HG02759 (cell line): ENCODE data around the gene MYEF2.

ENCODE experiments used
- ATAC-seq: cut with Tn5 transposase; IDR thresholded peaks from one replicate; pipeline ENCODE4 v1.9.1; 2021; ENCODE audit warnings: mild to moderate bottlenecking, moderate library complexity; ENCODE audit not compliant: unreplicated experiment

MYEF2 gene, protein sequence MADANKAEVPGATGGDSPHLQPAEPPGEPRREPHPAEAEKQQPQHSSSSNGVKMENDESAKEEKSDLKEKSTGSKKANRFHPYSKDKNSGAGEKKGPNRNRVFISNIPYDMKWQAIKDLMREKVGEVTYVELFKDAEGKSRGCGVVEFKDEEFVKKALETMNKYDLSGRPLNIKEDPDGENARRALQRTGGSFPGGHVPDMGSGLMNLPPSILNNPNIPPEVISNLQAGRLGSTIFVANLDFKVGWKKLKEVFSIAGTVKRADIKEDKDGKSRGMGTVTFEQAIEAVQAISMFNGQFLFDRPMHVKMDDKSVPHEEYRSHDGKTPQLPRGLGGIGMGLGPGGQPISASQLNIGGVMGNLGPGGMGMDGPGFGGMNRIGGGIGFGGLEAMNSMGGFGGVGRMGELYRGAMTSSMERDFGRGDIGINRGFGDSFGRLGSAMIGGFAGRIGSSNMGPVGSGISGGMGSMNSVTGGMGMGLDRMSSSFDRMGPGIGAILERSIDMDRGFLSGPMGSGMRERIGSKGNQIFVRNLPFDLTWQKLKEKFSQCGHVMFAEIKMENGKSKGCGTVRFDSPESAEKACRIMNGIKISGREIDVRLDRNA

DNA sequence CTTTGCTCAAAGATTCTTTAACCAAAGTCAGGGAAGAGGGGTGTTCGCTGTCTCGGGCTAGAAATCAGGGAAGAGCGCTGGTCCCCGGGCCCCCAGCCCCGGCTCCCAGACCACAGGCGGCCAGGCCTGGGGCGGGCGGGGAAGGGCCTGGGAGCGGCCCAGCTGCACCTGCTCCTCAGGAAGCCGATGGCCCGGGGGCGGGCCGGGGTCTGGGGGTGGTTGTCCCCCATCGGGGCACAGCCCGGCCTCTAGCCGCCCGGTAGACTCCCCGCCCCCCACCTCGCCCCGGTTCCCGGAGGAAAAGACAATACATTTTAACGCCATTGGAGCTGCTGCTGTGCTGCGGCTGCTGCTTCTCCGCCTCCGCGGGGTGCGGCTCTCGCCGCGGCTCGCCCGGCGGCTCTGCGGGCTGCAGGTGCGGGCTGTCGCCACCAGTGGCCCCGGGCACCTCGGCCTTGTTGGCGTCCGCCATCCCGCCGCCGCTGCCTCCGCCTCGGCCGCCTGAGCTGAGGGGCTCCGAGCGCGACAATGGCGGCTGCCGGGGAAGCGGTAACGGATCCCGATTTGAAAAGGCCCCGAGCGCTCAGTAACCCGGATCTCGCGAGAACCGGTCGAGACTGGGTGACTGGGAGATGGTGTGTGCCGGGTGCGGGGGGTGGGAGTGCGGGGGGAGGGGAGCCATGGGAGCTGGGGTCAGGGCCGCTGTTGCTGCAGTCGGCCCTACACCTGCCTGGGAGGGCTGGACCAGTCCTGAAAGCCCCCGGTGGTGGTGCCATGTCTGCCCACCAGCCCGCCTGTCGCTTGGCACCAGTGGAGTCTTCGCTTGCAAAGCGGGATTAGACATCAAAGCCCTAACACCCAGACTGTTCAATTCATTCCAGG is at the start of gene MYEF2:
TSS of gene MYEF2 (minus strand) at position 530 of the 882 bp plus-strand sequence. CDS start at position 472, 58 bp downstream.
- peak; percentile 84 for ATAC-seq

DNA sequence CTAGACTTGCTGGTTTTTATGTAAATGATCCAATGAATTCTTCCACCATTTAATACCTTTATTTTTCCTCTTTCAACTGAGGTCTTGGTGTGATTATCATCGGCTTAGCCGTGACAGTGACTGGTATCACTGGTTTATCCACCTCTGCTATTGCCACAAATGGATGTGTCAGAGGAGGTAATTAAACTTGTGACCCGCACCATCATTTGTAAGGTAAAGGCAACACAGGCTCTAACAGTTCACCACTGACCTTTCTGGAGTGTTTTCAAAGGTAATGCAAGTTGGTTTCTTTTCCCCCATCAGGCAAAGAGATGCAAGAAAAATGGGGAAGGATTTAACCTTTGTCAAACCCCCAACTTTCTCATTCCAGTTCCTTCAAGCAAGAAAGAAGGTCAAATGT is 47.7 kb upstream of the MYEF2 start:
- ATAC-seq: no peak

DNA sequence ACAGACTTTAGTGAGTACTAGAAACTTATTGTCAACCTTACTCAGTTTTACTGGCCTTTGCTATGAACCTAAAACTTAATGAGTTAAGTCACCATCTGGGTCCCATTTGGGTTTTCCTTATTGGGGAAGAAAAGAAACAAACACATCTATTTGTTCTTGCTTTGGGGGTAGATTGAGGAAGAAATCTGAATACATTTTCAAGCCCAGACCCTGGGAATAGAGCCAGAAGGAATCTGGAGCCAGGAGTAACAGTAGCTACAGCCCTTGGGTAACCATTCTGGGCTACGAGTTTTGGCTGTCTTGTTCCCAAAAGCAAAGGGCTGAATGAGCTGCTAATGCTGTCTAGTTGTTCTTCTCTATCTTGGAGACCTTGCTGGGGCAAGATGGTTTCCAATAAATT is 44.5 kb upstream of the MYEF2 start:
- no peak for ATAC-seq

DNA sequence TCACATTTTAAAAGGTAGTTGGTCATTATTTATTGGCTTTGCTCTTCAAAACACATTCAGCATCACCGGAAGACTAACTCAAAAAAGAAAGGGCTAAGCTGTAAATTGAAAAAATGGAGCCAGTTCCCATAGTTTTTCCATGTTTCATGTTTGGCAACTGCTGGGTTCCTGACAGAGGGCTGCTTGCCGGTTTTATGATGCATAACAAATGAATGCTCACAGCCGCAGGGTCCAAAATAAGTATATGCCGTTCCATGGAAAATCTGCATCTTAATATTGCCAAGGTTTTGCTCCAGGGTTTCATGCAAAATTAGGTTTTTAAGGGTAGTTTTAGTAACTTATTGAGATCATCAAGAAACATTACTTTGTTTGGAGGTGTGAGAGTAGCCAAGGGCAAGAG is 43.8 kb upstream of the MYEF2 start:
- ATAC-seq: no peak

DNA sequence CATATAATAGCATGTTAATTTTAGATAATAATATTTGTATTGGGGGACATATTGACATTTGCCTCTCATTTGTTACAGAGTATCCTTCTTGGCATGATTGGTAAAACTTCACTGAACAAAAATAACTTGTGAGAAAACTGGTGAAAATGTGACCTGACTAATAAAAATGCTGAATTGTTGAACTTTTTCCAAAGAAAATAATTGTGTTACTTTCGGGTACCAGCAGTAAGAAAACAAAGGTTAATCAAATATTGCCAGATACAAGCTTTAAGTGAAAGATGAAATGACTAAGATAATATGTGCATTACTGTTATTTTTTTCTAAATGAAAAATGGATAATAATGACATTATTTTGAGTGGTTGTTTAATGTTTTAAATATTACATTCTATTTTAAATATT is 43.2 kb upstream of the MYEF2 start:
- ATAC-seq: no peak

DNA sequence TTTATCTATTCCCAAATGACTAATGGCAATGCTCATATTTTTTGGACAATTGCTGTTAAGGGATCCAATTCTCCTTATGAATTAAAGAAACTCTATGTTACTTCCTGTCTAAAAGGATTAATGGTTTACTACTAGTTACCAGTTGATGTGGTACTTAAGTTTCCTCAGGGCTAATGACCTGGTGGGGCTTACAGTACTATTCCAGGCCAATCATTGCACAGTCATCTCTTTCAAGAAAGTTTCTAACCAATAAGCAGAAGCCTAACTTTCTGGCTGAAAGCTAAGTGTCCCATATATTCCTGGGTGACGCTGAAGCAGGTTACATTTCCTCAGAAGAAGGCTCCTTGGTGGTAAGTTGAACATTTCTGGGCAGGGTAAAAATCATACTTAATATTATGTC is 27.9 kb upstream of the MYEF2 start, which contains the start of gene SLC12A1:
TSS of gene SLC12A1 (plus strand) at position 322 of the 400 bp plus-strand sequence. CDS start 1,418 bp downstream, outside the sequence.
- no peak for ATAC-seq

DNA sequence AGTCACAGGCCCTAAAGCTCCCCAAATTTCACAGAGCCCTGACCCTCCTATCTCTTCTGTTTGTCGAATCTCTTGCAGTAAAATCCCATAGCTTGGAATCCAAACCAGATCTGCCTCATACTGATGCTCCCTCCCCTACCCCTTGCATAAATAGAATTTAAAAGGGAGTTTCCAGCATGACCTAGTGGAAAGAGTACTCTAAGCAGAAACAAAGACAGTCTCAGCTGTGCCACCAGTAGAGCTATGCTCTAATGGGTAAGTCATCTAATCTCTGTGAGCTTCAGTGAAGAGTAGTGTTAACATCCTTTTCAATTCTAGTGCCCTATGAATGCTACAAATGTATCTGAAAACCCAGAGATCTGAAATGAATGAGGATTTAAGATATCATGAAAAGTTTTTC is 24.0 kb upstream of the MYEF2 start:
- no peak for ATAC-seq

DNA sequence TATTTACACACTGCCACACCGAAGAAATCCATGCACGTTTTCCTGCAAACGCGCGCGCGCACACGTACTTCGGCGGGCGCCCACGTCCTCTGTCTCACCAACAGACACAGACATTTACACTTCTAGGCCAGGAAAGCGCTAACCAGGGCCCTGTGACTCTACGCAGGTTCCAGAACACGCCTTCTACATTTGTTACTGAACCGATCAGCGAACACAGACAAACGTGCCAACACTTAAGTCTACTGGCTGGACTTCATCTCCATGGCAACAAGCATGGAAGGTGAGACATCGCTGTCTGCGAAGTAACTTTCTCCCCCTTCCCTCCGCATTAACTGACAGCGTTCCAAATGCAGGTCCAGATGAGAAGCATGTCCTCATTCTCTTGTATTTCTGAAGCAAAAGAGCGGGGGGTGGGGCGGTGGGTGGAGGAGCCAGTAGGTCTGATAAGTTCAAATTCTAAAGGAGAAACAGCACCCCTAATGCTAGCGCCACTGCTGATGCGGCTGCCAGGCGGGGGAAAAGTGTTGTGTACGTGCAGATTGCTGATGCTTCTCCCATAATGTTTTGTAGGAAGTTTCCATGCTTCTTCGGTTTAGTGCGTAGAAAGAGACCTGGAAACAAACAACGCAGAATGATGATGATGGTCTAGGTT is 13.6 kb upstream of the MYEF2 start, which contains the start of gene CTXN2:
TSS of gene CTXN2 (plus strand) at position 92 of the 652 bp plus-strand sequence. CDS start 9,636 bp downstream, outside the sequence.
- ATAC-seq: no peak

DNA sequence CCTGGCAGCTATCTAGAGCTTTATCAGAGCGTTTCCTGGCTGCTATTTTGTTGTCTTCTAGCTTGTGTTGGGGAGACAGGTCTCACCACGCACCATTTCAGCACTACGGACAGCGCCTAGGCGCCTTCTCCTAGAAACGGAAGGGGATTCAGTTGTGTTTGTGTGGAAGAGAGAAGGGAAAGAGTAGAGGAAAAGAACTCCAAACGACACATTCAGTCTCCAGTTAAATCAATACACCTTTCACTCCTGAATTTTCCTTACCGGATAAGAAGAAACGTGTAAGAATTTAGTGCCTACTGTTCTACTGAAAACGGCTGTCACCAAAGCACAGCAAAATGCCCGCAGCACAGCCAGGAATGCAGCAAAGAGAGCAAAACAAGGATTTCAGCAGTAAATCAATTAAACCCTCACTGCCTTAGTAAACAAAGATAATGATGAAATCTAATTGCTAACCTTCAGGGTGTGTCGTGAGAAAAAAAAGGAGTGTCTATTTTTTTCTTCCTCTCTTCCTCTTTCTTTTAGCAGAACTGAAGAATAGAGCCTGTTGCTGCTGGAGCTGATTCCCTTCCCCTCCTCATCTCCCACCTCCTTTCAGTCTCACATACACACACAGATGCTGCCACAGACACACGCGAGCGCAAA is 13.0 kb upstream of the MYEF2 start:
- ATAC-seq: no peak

DNA sequence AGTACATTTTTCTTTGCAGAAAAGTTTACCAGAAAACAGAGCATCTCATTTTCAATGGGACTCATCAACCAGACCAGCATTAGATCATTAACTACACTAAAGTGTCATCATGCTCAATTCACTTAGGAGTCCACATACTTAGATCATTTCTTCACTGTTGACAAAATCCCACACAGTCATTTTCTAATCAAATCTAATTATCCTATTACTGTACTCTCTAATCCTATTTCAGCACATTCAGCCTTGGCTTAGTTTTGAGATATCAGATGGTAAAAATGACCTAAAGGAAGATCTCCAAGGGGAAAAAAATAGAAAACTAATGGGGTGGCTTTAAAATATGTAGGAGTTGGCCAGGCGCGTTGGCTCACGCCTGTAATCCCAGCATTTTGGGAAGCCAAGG is 8.2 kb upstream of the MYEF2 start:
- ATAC-seq: no peak

DNA sequence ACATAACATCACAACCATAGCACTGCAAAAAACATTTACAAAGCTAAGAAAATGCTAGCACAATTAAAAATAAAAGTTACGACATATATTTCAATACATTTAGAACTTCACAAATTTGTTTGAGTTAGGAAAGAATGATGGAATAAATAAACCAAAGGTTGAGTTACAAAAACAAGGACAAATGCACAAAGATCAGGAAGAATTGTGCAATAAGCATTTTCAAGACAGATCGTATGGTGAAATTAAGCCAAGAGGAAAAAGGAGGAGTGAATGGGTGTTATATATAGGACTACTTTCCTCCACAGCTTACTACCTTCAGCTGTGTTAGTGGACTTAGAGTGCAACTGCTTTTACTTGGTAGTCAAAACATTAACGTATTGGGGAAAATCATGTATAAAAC is 7.4 kb upstream of the MYEF2 start:
- ATAC-seq: no peak

DNA sequence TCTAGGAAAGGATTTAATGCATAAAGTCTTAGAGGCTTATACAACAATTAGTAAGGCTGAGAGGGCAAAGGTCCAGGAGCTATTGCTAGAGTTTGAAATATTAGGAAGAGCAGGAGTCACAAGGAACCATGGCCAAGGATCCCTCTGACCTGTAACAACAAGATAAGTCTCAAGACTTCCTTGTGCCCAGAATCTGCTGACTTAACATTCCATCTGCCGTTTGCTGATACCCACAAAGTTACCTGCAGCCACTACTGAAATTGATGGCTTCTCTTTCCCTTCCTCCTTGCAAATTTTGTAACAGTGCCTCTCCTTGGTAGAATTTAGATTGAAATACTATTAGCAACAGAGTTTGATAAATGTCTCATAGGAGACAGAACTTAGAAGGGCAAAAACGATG is 4.7 kb upstream of the MYEF2 start:
- ATAC-seq: no peak

DNA sequence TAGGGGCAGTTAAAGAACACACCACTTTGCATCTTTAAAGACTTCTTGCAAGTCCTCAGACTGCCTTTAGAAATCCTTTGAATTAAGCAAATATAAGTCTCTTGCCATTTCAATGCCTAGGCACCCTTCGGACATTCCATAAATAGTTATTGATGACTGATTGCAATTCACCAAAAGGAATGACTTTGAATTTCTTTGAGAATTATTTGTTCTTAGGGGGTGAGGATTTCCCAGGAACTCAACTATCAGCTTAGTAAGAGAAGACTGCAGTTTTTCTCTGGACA is 495 bp upstream of the MYEF2 start:
- no peak for ATAC-seq

DNA sequence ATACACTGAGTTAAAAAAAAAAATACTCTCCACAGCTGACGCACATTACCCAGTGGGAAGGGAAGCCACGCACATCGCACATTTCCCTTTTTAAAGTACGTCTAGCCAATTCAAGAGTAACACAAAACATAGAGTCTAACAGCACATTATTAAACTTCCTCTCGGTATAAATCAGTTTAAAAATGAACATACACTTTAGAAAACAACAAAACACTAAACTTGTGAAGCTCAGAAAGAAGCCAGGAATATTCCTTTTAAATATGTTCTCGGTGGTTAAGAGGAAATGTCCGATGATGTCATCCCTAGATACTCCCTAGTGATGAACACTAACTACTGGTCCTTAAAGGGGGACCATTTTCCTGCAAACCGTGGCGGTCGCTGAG is 721 bp downstream of the MYEF2 start:
- peak; percentile 65 for ATAC-seq

DNA sequence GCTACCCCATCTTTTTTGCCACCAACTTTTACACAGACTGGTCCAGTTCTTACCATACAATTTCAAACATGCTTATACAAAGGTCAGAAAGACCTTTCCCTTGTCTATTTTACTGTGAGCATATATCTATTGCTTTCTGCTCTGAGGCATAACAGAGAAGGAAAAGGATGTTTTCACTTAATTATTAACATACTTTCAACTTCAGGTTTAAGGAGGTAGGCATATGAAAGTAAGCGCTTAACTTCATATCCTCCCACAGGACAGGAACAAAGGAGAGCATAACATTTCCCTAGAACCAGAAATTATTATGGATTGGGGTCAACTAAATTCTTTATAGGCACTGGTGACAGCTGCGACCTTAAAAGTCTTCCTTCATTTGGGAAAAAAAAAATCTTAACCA is 1.1 kb downstream of the MYEF2 start:
- no peak for ATAC-seq

DNA sequence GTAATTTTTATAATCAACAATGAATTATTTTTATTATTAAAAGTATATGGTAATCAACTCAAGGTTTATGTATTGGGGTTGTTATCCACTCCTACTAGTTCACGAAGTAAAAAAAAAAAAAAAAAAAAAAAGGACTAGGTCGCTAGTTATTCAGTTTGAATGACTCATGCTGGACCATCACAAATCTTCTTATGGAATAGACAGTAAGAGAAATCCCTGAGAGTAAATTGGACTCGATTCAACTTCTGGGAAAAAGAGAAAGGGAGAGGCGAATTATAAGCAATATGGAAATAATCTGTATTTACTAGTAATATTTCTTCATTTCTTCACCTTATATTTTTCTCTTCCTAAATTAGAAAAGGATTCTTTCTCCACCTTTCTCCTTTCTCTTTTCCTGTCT is 2.0 kb downstream of the MYEF2 start:
- ATAC-seq: no peak

DNA sequence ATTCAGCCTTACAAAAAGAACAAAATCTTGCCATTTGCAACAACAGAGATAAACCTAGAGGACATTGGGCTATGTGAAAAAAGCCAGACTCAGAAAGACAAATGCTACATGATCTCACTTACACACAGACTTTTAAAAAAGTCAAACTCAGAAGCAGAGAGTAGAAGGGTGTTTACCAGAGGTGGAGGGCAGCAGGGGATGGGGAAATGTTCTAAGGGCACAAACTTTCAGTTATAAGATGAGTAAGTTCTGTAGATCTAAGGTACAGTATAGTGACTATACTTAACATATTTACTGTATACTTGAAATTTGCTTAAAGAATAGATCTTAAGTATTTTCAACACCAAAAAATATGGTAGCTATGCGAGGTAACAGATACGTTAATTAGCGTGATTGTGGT is 3.0 kb downstream of the MYEF2 start:
- peak; percentile 24 for ATAC-seq

DNA sequence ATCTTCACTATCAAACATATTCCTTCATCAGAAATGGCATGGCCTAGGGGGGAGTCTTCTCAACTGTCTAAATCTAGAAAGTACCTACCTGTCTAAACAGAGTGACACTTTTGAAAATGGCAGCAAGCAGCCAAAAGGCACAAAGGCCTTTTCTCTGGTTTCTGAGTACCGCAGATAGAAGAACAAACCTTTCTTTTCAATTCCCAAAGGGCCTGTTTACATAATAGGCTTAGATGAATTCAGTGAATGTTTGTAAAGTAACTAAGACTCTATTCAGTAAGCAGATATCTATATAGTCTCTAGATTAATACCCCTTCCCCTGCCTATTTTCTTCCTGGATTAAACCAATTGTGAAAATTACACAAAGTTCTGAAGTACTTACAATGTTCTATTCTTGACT is 7.1 kb downstream of the MYEF2 start:
- no peak for ATAC-seq

DNA sequence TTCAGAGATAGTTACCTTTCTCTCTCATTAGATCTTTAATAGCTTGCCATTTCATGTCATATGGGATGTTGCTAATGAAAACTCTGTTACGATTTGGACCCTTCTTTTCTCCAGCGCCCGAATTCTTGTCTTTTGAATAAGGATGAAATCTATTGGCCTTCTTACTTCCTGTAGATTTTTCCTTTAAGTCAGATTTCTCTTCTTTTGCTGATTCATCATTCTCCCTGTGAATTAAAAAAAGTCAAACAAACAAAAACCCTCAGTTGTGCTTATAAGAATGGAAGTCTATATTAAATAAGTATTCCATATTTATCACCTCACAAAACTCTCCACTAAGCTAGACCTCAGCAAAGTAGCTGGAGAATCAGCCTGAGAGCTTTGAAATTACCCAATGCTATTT is 9.5 kb downstream of the MYEF2 start:
- ATAC-seq: no peak

DNA sequence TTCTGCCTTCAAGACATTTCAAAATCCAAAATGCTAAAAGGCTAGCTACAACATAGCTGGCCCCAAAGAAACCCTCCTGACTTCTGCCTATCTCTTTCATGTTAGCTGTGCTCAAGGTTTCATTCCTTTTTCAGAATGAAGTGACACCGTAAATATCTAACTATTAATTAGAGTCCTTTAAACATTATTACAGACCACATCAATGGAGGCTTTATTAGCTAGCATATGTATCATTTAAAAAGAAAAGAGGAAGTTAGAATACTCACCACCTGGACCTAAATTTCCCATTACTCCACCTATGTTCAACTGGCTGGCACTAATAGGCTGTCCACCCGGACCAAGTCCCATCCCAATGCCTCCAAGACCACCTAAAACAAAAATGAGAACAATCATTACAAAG is 24.6 kb downstream of the MYEF2 start:
- ATAC-seq: no peak

DNA sequence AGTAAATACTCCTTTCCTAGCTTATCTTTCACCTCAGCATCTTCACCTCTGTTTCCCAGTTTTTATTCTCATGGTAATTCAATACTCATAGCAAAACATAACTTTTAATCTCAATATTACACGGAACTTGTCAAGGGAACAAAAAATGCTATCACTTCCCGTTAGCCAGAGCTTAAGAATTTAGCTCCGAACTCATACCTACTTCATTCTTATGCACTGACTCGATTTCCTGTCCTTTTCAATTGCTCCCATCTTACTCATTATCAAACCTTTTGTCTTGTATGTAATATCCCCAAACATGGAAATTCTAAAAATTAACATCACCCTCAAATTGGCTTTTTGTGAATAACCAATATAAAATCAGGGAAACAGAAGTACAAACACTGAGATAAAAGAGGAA is 28.2 kb downstream of the MYEF2 start:
- ATAC-seq: no peak
